Activated CD4-positive, alpha-beta T cell treated with anti-CD3 and anti-CD28 coated beads for 36 hours (primary cell): ENCODE data around the gene SEL1L3. TPM values are rescaled to one million over a fixed set of nuclear protein-coding genes. Genes with fewer than 3 reads are reported as not detected.
"Not testable (repeated sequence)": the region's sequence is repeated elsewhere in the genome, so short reads cannot be mapped to it uniquely, and the experiment has no call there.

Experiments
- ATAC-seq: fragments of 200-7000 bp; cut with Tn5 transposase; one replicate; pipeline ENCODE4 v1.10.0; 2021; ENCODE audit warnings: mild to moderate bottlenecking, moderate library complexity
- CTCF ChIA-PET: fragments of 350-600 bp; sonication (Branson Sonifier 250); formaldehyde crosslinking; loops from one replicate; lab custom pipeline; 2021; ENCODE audit warnings: antibody characterized with exemption; lab: Charles Lee
- POLR2A ChIA-PET: fragments of 350-600 bp; sonication (Branson Sonifier 250); formaldehyde crosslinking; loops from one replicate; lab custom pipeline; 2021; ENCODE audit warnings: antibody characterized with exemption, inconsistent platforms; lab: Charles Lee
- DNase-seq: peaks from one replicate; pipeline ENCODE4 v3.0.0-alpha.2; 2020
- H3K27ac Mint-ChIP-seq: one replicate; pipeline ENCODE4 v1.8.0; 2021; ENCODE audit warnings: mixed read lengths
- H3K27me3 Mint-ChIP-seq: one replicate; pipeline ENCODE4 v1.8.0; 2021; ENCODE audit warnings: mixed read lengths
- H3K36me3 Mint-ChIP-seq: one replicate; pipeline ENCODE4 v1.8.0; 2021; ENCODE audit warnings: low read depth, mixed read lengths
- H3K4me1 Mint-ChIP-seq: one replicate; pipeline ENCODE4 v1.8.0; 2021; ENCODE audit warnings: mixed read lengths
- H3K4me3 Mint-ChIP-seq: one replicate; pipeline ENCODE4 v1.8.0; 2021; ENCODE audit warnings: mild to moderate bottlenecking, moderate library complexity, mixed read lengths
- H3K9me3 Mint-ChIP-seq: one replicate; pipeline ENCODE4 v1.8.0; 2021; ENCODE audit warnings: low read depth, mixed read lengths
- intact Hi-C, 2 experiments: fragments of 100-400 bp; cut with DNase I in 1 of 2; cut with micrococcal nuclease in 1 of 2; formaldehyde crosslinking; loops; one replicate each; pipeline versions ENCODE4 v1.14.2 to v1.15.1; 2022 to 2024; cut with DNase I, micrococcal nuclease
- total RNA-seq, 2 experiments: library from RNA; stranded (reverse); gene quantifications; one replicate each; pipeline ENCODE4 v1.2.3, GENCODE V29; 2021

The SEL1L3 gene
- total RNA-seq, 2 experiments from 2014 or later, result 31.9 to 34.8 TPM

- H3K4me1 Mint-ChIP-seq, result no peaks in the 10 kb centered on the region
- intact Hi-C loops, result no loop called here
- H3K4me3 Mint-ChIP-seq, result no peak overlapping the region
- peaks cover 7% of the 10 kb centered on the region for H3K27me3 Mint-ChIP-seq
- no peak for DNase-seq
- no peaks in the 10 kb centered on the region for H3K9me3 Mint-ChIP-seq
- ChIA-PET POLR2A (no interaction called here), CTCF (no interaction called here)
- H3K36me3 Mint-ChIP-seq, result no peaks in the 10 kb centered on the region
- no peak overlapping the region for H3K27ac Mint-ChIP-seq
- no peak for ATAC-seq
Observed at GRCh38 chr4:25879091-25879584, 16.4 kb upstream of the SEL1L3 start.

GRCh38 chr4:25878676-25879075 lies 15.9 kb upstream of the SEL1L3 start:
- H3K4me1 Mint-ChIP-seq, result no peaks in the 10 kb centered on the region
- DNase-seq (no peak), ATAC-seq (no peak)
- no peaks in the 10 kb centered on the region for H3K9me3 Mint-ChIP-seq
- intact Hi-C loops, result no loop called here
- ChIA-PET CTCF (interaction anchor here (1.2 to 1.5 kb wide), 2 partner anchors 11 to 14 kb away, joined by 3 to 4 read pairs; no protein-coding TSS in a partner anchor), POLR2A (no interaction called here)
- no peaks in the 10 kb centered on the region for H3K36me3 Mint-ChIP-seq
- no peak overlapping the region for H3K27ac Mint-ChIP-seq
- H3K4me3 Mint-ChIP-seq, result no peak overlapping the region
- peaks cover 7% of the 10 kb centered on the region for H3K27me3 Mint-ChIP-seq

GRCh38 chr4:25875281-25875745 lies 12.5 kb upstream of the SEL1L3 start:
- peaks cover 3% of the 10 kb centered on the region for H3K27me3 Mint-ChIP-seq
- H3K4me1 Mint-ChIP-seq, result no peaks in the 10 kb centered on the region
- POLR2A ChIA-PET, result no interaction called here
- no peaks in the 10 kb centered on the region for H3K9me3 Mint-ChIP-seq
- no peak for ATAC-seq
- no peaks in the 10 kb centered on the region for H3K36me3 Mint-ChIP-seq
- CTCF ChIA-PET, result interaction anchor here (0.8 kb wide), 1 partner anchor 454 kb away, joined by 4 read pairs; no protein-coding TSS in a partner anchor
- no peak overlapping the region for H3K27ac Mint-ChIP-seq
- intact Hi-C loops, result no loop called here
- H3K4me3 Mint-ChIP-seq, result no peak overlapping the region
- DNase-seq, result no peak

- Mint-ChIP-seq H3K9me3 (no peaks in the 10 kb centered on the region), H3K36me3 (no peaks in the 10 kb centered on the region), H3K27ac (no peak overlapping the region), H3K27me3 (no peaks in the 10 kb centered on the region), H3K4me1 (no peaks in the 10 kb centered on the region), H3K4me3 (no peak overlapping the region)
- intact Hi-C loops, result no loop called here
- ChIA-PET POLR2A (no interaction called here), CTCF (no interaction called here)
- ATAC-seq, result no peak
- no peak for DNase-seq
Observed at GRCh38 chr4:25874655-25875054, 11.9 kb upstream of the SEL1L3 start.

- no peak for ATAC-seq
- CTCF ChIA-PET, result no interaction called here
Observed at GRCh38 chr4:25873632-25874129, 10.9 kb upstream of the SEL1L3 start.

GRCh38 chr4:25872851-25873631 lies 10.3 kb upstream of the SEL1L3 start:
- ChIA-PET POLR2A (no interaction called here), CTCF (no interaction called here)
- ATAC-seq (no peak), DNase-seq (no peak)
- Mint-ChIP-seq H3K9me3 (no peaks in the 10 kb centered on the region), H3K36me3 (no peaks in the 10 kb centered on the region), H3K27ac (no peak overlapping the region), H3K4me3 (no peak overlapping the region), H3K27me3 (no peaks in the 10 kb centered on the region), H3K4me1 (no peaks in the 10 kb centered on the region)
- intact Hi-C loops, result no loop called here

More at GRCh38 chr4:25873632-25874129, 10.9 kb upstream of the SEL1L3 start:
- POLR2A ChIA-PET, result no interaction called here
- Mint-ChIP-seq H3K27ac (no peak overlapping the region), H3K27me3 (no peaks in the 10 kb centered on the region), H3K4me3 (no peak overlapping the region), H3K9me3 (no peaks in the 10 kb centered on the region), H3K36me3 (no peaks in the 10 kb centered on the region), H3K4me1 (no peaks in the 10 kb centered on the region)
- intact Hi-C loops, result no loop called here
- DNase-seq, result no peak

- DNase-seq (no peak), ATAC-seq (no peak)
- no peaks in the 10 kb centered on the region for H3K27me3 Mint-ChIP-seq
- ChIA-PET CTCF (no interaction called here), POLR2A (no interaction called here)
- H3K4me1 Mint-ChIP-seq, result no peaks in the 10 kb centered on the region
- no peak overlapping the region for H3K4me3 Mint-ChIP-seq
- H3K27ac Mint-ChIP-seq, result no peak overlapping the region
- H3K9me3 Mint-ChIP-seq, result no peaks in the 10 kb centered on the region
- intact Hi-C loops, result no loop called here
- no peaks in the 10 kb centered on the region for H3K36me3 Mint-ChIP-seq
Observed at GRCh38 chr4:25870081-25870480, 7.3 kb upstream of the SEL1L3 start.

- intact Hi-C loops, result loop anchor here in 1 of 2 experiments (10.0 kb wide), 1 partner anchor 327 kb away; no protein-coding TSS in a partner anchor
- no peaks in the 10 kb centered on the region for H3K4me1 Mint-ChIP-seq
- POLR2A ChIA-PET, result no interaction called here
- CTCF ChIA-PET, result interaction anchor here (1.0 to 1.6 kb wide), 2 partner anchors 9 to 10 kb away, joined by 3 to 4 read pairs; no protein-coding TSS in a partner anchor
- ATAC-seq (no peak), DNase-seq (no peak)
- no peak overlapping the region for H3K4me3 Mint-ChIP-seq
- no peaks in the 10 kb centered on the region for H3K9me3 Mint-ChIP-seq
- no peak overlapping the region for H3K27ac Mint-ChIP-seq
- no peaks in the 10 kb centered on the region for H3K36me3 Mint-ChIP-seq
- H3K27me3 Mint-ChIP-seq, result no peaks in the 10 kb centered on the region
Observed at GRCh38 chr4:25867781-25868294, 5.0 kb upstream of the SEL1L3 start.

GRCh38 chr4:25866401-25866800 lies 3.6 kb upstream of the SEL1L3 start:
- H3K4me1 Mint-ChIP-seq, H3K9me3 Mint-ChIP-seq, H3K4me3 Mint-ChIP-seq, H3K27ac Mint-ChIP-seq, ATAC-seq, DNase-seq, H3K36me3 Mint-ChIP-seq, H3K27me3 Mint-ChIP-seq: not testable (repeated sequence)
- ChIA-PET POLR2A (interaction anchor here (0.6 kb wide), 1 partner anchor 12 kb away, joined by 3 read pairs; no protein-coding TSS in a partner anchor), CTCF (interaction anchor here (0.6 kb wide), 1 partner anchor 43 kb away, joined by 3 read pairs; no protein-coding TSS in a partner anchor)
- intact Hi-C loops, result loop anchor here in 1 of 2 experiments (10.0 kb wide), 1 partner anchor 328 kb away; no protein-coding TSS in a partner anchor

GRCh38 chr4:25865586-25865985 lies 2.8 kb upstream of the SEL1L3 start:
- H3K36me3 Mint-ChIP-seq, result peaks cover 5% of the 10 kb centered on the region
- no peaks in the 10 kb centered on the region for H3K9me3 Mint-ChIP-seq
- H3K4me3 Mint-ChIP-seq, result no peak overlapping the region
- ATAC-seq (no peak), DNase-seq (no peak)
- intact Hi-C loops, result loop anchor here in 1 of 2 experiments (10.0 kb wide), 1 partner anchor 329 kb away; no protein-coding TSS in a partner anchor
- no peak overlapping the region for H3K27ac Mint-ChIP-seq
- no peaks in the 10 kb centered on the region for H3K27me3 Mint-ChIP-seq
- ChIA-PET POLR2A (interaction anchor here (0.6 kb wide), 2 partner anchors 9 to 12 kb away, joined by 3 to 11 read pairs; no protein-coding TSS in a partner anchor), CTCF (interaction anchor here (0.6 to 0.9 kb wide), 4 partner anchors 11 to 563 kb away, joined by 3 to 4 read pairs (median 4); no protein-coding TSS in a partner anchor)
- peaks cover 15% of the 10 kb centered on the region for H3K4me1 Mint-ChIP-seq

GRCh38 chr4:25863831-25864418 lies 1.1 kb upstream of the SEL1L3 start:
- Mint-ChIP-seq H3K9me3 (no peaks in the 10 kb centered on the region), H3K27ac (no peak overlapping the region), H3K36me3 (peaks cover 10% of the 10 kb centered on the region), H3K4me1 (peaks cover 31% of the 10 kb centered on the region), H3K27me3 (no peaks in the 10 kb centered on the region), H3K4me3 (peak overlapping the region; percentile 64)
- ChIA-PET CTCF (interaction anchor here (1.1 to 1.4 kb wide), 3 partner anchors 8 to 48 kb away, joined by 3 to 5 read pairs (median 4); no protein-coding TSS in a partner anchor), POLR2A (no interaction called here)
- DNase-seq (no peak), ATAC-seq (no peak)
- intact Hi-C loops, result loop anchor here (2.0 to 10.0 kb wide), 6 partner anchors 51 to 719 kb away; partner anchors contain the start of genes PI4K2B (in 1 of the 2) and SMIM20 (in 1 of the 2)
